K562 treated with DMSO at 1 percent for 48 hours (cell line): ENCODE data around the gene REXO5. TPM values are rescaled to one million over a fixed set of nuclear protein-coding genes. Genes with fewer than 3 reads are reported as not detected.

Experiments used
- total RNA-seq: library from RNA; unstranded; fragments of 300-600 nt; gene quantifications from 2 replicates; pipeline ENCODE4 v1.2.3, GENCODE V29; 2022; ENCODE audit warnings: low replicate concordance; ENCODE audit errors: extremely low read depth

REXO5 gene
- total RNA-seq, result not detected in 2 replicates

GRCh38 chr16:20806168-20807050 lies at the start of gene REXO5, which contains the start of gene ERI2:
Gene REXO5 (plus strand): TSS chr16:20806527. CDS start chr16:20806954, 427 bp downstream.
Gene ERI2 (minus strand): TSS chr16:20806472. CDS start chr16:20806430, 42 bp downstream.

GRCh38 chr16:20763461-20764232 lies 42.7 kb upstream of the REXO5 start, which contains the start of gene ACSM3:
Gene ACSM3 (plus strand): TSS chr16:20764014. CDS start chr16:20770035, 6,021 bp downstream.

Other genes with a start within 250 kb of the REXO5 start
- gene ACSM2B, start 230.2 kb upstream of the REXO5 start, total RNA-seq, result not detected in 2 replicates
- gene ACSM1, start 108.8 kb upstream of the REXO5 start, total RNA-seq, result not detected in 2 replicates
- gene THUMPD1, start 64.7 kb upstream of the REXO5 start, total RNA-seq, result not detected in 2 replicates
- not detected in 2 replicates for gene ACSM3, start 42.5 kb upstream of the REXO5 start, total RNA-seq
- not detected in 2 replicates for gene ERI2, start 55 bp upstream of the REXO5 start, total RNA-seq
- gene DCUN1D3, start 93.8 kb downstream of the REXO5 start, total RNA-seq, result not detected in 2 replicates
- not detected in 2 replicates for gene LYRM1, start 94.2 kb downstream of the REXO5 start, total RNA-seq